ENCODE measurements around the gene SLC38A1.
"Not testable (repeated sequence)": the region's sequence is repeated elsewhere in the genome, so short reads cannot be mapped to it uniquely, and the experiment has no call there.

The SLC38A1 gene

GRCh38 chr12:46263140-46264016, 5.5 kb downstream of the SLC38A1 start:
- FAIRE-seq = no peak

DNA sequence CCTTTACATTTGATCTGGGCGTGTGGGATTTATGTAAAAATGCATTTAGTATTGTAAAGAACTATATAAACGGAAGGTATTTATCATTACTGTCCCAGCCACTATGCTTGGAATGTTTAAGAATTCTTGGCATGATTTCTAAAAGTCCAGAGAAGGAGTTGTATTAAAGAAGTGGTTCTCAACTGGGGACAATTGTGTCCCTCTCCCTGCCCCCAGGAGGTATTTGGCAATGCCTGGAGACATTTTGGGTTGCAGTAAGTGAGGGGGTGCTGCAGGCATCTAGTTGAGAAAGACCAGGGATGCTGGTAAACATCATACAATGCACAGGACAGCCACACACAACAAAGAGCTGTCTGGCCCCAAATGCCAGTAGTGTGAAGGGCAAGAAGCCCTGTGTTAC, 7.2 kb downstream of the SLC38A1 start:
- FAIRE-seq = no peak

DNA sequence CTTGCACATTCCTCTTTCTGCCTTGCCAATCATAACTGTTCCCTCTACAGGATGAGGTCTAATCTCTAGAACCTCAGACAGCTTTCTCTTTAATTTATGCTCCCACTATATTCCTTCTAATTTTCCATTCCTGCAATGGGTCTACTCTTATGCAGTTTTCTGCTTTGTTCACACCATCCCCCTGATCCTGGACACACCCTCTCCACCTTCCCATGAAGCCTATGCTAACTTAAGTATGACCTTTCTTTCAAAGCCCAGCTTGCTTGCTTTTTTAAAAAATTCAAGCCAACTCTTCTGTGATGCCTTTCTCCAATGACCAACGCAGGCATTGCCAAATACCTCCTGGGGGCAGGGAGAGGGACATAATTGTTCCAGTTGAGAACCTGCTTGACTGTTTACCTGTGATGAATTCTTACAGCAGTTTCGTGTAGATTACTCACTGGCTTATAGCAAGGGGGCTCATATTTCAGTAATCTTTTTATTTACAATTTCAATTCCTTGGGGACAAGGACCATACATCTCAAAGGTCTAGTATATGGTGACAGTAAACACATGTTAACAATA, 7.8 kb downstream of the SLC38A1 start:
- FAIRE-seq = no peak

GRCh38 chr12:46260124-46260912, 8.5 kb downstream of the SLC38A1 start:
- FAIRE-seq = no peak

DNA sequence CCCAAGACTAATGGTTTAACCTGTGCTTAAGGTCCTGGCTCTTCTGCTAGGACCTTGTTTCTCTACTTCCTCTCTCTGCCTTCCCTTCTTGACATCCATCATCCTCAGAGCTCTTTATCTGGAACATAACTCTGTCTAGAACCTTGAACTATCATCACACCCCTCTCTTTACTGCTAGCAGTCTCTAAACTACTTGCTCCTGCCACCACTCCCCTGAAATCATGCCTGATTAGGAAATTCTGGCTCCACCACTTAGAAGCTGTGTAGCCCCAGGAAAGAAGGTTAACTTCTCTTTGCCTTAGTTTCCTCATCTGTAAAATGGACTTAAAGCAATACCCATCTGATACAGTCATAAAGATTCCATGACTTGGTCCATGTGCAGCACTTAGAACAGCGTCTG, 9.1 kb downstream of the SLC38A1 start:
- no peak for FAIRE-seq

DNA sequence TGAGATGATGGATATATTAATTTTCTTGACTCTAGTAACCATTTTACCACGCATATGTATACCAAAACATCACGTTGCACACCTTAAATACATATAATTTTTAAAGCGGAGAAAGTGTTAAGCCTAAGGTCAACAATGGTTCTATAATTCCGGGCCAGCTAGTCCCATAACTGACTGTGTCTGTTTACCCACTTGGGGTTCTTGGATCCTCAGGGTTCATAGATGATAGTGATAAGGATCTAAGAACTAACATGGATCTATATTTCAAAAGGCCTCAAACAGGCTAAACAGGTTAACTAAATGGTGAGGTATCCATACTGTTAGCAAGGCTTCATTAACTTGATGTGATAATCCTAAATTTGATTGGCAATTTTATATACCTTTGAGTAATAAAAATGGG, 9.8 kb downstream of the SLC38A1 start:
- no peak for FAIRE-seq

GRCh38 chr12:46258129-46258528, 10.7 kb downstream of the SLC38A1 start:
- no peak for FAIRE-seq

DNA sequence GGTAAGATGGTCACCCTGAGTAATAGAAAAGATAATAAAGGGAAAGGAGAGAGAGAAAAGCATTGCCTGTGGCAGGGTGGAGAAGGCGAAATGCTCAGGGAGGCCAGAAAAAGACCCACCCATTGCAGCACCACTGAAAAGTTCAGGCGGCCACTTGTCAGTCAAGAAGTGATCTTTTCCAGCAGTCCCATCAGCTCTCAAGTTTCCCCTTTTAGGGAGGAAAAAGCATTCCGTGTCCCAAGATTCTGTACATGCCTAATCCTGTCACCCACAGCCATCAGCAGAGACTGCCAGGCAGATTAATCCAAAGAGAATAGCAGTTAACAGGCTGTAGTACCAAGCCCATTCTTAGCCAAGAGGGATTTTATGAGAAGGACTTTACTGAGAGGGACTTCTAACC, 11.9 kb downstream of the SLC38A1 start:
- no peak for FAIRE-seq

DNA sequence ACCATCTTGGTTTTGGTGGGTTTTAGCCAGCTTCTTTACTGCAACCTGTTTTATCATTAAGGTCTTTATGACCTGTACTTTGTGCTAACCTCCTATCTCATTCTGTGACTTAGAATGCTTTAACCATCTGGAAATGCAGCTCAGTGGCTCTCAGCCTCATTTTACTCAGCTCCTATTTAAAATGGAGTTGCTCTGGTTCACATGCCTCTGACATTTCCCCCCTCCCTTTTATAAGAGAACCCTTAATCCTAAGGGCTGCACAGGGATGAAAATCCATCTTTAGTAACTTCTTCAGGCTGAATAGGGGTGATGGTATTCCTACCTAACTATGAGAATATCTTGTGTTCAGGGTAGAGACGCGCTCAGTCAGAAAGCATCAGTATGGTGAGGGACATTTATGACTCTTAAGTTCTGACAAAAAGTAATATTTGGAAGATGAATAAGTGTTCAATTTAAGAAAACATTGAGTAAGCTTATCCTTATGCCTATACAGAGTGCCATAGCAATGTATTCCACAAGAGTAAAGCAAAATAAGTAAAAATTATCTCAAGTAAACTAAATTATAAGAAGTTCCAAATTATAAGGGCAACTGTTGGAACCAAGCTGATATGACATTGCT, 15.2 kb downstream of the SLC38A1 start:
- no peak for FAIRE-seq

DNA sequence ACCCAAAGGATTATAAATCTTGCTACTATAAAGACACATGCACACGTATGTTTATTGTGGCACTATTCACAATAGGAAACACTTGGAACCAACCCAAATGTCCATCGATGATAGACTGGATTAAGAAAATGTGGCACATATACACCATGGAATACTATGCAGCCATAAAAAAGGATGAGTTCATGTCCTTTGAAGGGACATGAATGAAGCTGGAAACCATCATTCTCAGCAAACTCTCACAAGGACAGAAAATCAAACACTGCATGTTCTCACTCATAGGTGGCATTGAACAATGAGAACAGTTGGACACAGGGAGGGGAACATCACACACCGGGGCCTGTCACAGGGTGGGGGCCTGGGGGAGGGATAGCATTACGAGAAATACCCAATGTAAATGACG, 16.8 kb downstream of the SLC38A1 start:
- FAIRE-seq = not testable (repeated sequence)

GRCh38 chr12:46249960-46250359, 18.9 kb downstream of the SLC38A1 start:
- FAIRE-seq = not testable (repeated sequence)

GRCh38 chr12:46246021-46246700, 22.7 kb downstream of the SLC38A1 start:
- FAIRE-seq = no peak

GRCh38 chr12:46244997-46245396, 23.8 kb downstream of the SLC38A1 start:
- FAIRE-seq = no peak

DNA sequence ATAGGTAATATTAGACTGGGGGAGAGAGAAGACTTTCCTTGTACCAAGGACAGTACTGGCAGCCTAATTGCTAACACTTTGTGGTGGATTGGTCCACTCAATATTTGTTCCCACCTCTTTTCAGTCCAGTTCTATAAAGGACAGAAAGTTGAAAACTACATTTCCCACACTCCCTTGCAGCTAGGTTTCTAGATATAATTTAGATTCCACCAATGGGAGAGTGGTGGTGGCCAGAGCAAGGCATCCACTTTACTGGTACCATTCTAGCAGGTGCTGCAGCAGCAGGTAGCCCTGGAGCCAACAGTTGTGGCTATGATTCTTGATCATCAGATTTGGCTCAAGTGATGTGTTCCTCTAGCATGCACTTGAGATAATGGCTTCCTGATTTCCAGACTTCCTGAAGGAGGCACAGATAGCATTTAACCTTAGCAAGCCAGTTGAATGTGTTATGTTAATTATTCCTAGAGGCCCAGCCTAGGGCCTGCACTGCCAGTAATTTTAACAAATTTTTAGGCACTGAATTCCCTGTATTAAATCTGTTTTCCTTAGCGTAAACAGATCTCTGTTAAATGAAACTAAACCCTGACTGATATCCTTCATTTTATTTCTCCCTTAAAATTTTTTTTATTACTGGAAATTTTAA, 24.4 kb downstream of the SLC38A1 start:
- FAIRE-seq = no peak

DNA sequence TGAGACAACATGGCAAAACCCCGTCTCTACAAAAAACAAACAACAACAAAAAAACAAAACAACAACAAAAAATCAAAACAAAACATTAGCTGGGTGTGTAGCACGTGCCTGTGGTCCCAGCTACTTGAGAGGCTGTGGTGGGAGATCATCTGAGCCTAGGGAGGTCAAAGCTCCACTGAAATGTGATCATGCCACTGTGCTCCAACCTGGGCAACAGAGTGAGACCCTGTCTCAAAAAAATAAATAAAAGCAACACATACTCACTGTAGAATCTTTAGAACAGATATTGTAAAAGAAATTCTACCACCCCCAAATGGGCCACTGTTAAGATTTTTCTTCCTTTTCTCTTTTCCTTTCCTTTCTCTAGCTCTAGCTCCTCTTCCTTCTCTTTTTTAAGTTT, 26.3 kb downstream of the SLC38A1 start:
- FAIRE-seq = no peak

- no peak for FAIRE-seq
Observed at GRCh38 chr12:46240436-46240835, 28.4 kb downstream of the SLC38A1 start.

GRCh38 chr12:46238821-46239220, 30.0 kb downstream of the SLC38A1 start:
- no peak for FAIRE-seq

GRCh38 chr12:46237371-46238045, 31.3 kb downstream of the SLC38A1 start:
- FAIRE-seq = no peak

GRCh38 chr12:46234000-46234399, 34.8 kb downstream of the SLC38A1 start:
- FAIRE-seq = no peak

GRCh38 chr12:46233423-46233822, 35.4 kb downstream of the SLC38A1 start:
- FAIRE-seq = no peak

DNA sequence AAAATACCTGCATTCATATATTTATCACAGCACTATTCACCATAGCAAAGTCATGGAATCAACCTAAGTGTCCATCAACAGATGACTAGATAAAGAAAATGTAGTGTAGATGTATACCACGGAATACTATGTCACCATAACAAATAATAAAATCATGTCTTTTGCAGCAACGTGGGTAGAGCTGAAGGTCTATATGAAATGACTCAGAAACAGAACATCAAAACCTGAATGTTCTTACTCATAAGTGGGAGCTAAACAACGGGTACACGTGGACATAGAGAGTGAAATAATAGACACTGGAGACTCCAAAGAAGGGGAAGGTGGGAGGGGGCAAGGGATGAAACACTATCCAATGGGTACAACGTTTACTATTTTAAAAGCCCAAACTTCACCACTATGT, 37.9 kb downstream of the SLC38A1 start:
- no peak for FAIRE-seq

- FAIRE-seq = no peak
Observed at GRCh38 chr12:46230306-46230705, 38.5 kb downstream of the SLC38A1 start.

Data from islet of Langerhans (tissue), 1 donor.